RPMI7951 (cell line): ENCODE measurements around the gene CACNA2D2. TPM values are rescaled to one million over a fixed set of nuclear protein-coding genes. Genes with fewer than 3 reads are reported as not detected.

Source experiments
- DNase-seq: peaks from one replicate; pipeline ENCODE4 v3.0.0-alpha.2; 2012; ENCODE audit warnings: low read depth
- total RNA-seq: library from RNA; depleted of rRNA; stranded (reverse); fragments of >200 nt; shearing (Covaris generic); gene quantifications from 2 replicates; pipeline ENCODE4 v1.2.3, GENCODE V29; 2014

The CACNA2D2 gene
- total RNA-seq, 1 experiment from 2014 or later: under 0.01 TPM

DNA sequence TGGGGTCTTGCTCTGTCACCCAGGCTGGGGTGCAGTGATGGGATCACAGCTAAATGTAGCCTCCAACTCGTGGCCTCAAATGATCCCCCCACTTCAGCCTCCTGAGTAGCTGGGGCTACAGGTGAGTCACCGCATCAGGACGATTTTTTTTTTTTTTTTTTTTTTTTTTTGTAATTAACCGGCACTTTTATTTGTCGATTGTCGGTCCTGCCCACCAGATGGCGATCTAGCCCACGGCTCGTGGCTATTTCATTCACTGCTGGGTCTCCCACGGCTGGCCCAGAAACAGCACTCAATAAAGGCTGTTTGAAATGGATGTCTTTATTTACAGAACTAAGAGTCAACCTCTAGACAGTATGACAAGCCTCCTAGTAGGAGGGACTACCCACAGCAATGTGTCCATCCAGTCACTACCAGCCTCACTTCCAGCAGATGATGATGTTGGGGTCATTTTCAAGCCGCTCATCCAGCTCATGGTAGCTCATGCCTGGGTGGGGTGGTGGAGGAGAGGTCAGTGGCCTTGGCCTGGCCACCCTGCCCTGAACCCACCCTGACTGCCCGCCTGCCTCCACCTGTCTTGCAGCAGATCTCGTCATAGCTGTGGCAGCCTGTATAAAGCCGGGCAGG is 156.1 kb downstream of the CACNA2D2 start:
- DNase-seq: peak; percentile 73

DNA sequence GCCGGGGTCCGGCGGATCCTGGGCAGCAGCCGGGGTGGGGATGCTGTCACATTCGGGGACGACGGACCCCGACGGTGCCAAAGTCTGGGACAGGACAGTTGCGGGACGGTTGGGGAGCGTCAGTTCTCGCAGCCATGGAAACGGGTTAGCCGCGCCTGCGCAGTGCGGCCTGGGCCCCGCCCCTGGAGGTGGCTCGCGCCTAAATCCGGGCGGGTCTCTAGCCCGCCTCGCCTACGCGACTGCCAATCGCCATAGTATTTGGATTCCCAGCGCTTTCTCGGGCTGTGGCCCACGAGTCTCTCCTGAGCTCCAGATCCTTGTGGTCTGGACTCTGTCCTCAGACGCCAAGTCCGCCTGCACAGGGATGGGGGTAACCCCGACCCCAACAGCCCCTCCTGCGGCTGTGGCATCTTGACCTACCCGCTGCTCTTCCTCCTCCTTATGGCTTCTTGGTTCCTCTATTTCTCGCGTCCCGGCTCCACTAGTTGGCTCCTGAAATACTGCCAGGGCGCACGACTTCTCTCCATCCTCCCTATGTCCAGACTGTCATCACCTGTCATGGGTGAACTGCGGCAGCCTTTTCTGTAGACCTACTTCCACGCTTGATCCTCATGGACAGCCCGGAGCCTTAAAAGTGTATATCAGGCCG is 157.7 kb downstream of the CACNA2D2 start, which contains the start of gene ZMYND10:
ZMYND10 (minus strand) TSS at position 147 of the 649 bp plus-strand sequence. CDS start 153 bp downstream, outside the sequence.
- DNase-seq: peak; percentile 69

DNA sequence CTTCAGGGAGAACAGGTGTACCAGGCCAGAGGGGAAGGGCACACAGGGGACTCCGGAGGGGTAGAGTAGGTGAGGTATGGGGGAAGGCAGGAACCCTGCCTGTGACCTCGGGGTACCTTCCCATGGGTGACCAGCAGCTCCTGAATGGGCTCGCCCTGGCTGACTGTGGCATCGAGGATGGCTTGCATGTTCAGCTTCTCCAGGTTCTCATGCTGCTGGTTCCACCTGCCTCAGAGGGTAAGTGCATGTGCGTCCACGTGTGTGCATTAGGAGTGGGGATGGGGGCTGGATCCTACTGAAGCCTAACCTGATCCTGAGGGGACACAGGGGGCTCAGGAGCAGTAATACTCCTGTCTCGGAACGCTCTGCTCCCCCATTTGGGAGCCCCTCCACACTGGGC is 158.4 kb downstream of the CACNA2D2 start:
- DNase-seq: no peak

DNA sequence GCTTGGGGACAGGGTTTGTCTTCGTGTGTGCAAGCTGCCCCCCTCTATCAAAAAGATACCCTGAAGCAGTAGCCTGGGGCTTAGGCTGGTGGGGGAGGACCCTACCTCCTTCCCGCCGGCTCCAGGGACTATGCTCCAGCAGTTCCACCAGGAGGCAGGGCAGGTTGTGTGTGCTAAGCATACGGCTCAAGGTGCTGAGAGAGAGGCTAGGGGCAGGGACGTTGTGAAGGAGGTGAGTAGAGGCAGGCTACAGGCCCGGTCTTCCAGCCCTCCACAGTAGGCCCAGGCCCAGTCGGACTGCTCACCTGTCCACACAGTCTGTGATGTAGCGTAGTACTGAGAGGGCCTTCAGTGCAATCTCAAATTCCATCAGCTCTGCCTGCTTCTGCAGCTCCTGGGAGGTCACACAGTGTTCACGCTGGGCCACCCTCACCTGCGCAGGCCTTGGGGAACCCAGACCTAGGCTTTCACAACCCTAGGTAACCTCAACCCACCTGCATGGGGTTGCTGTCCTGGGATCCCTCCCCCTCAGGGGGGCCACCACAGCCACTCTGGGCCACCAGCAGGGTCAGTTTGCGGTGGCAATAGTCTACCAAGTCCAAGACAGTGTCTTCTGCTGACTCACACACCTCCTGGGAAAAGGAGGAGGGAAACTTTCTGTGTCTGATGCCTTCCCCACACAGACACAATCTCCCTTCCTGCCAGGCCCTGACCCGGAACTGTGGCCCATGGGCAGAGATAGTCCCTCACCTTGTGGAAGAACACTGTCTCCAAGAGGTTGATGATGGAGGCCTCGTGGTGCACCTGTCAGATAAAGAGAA is 160.4 kb downstream of the CACNA2D2 start:
- DNase-seq: no peak

DNA sequence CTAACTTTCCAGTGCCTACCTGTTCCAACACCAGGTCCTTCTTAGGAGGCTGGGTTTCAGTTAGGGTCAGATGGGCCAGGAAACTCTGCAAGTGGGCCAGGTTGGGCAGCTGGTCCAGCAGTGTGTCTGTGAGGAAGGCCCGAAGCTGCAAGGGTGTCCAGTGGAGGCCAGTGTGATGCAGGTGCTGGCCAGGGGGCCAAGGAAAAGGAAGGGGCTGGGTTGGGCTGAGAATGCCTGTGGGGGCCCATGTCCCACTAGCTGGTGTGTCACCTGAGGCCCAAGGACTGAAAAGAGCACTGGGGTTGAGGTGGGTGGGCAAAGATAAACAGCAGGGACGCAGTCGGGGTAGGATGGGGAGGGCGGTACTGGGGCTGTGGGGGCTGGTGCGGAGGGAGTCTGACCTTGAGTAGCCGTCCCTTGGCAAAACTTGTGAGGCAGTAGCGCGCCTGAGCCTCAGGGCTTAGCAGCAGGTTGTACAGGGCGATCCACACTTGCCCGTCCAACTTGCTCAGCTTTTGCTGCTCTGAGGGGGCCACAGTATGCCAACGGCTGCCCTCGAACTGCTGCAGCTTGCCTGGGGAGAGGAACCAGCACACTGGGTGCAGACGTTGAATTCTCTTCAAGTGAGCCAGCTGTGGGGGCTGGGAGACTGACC is 161.3 kb downstream of the CACNA2D2 start:
- DNase-seq: no peak

DNA sequence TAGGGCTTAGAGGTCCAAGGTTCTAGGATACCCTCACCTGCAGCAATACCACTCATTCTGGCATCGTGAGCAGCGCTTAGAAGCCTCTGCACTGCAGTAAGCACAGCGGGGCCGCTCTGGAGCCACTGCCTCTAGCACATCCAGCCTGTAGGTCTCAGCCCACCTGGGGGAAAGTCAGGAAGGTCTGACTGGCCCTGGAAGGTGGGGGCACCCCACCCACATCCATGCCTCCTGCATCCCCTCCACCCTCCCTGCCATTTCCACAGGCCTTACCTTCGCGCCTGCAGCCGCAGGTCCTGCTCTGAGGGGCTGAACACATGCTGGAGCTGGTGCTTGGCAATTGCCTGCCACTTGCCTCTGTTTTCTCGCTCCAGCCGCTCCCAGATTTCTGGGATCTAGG is 161.9 kb downstream of the CACNA2D2 start:
- no peak for DNase-seq

DNA sequence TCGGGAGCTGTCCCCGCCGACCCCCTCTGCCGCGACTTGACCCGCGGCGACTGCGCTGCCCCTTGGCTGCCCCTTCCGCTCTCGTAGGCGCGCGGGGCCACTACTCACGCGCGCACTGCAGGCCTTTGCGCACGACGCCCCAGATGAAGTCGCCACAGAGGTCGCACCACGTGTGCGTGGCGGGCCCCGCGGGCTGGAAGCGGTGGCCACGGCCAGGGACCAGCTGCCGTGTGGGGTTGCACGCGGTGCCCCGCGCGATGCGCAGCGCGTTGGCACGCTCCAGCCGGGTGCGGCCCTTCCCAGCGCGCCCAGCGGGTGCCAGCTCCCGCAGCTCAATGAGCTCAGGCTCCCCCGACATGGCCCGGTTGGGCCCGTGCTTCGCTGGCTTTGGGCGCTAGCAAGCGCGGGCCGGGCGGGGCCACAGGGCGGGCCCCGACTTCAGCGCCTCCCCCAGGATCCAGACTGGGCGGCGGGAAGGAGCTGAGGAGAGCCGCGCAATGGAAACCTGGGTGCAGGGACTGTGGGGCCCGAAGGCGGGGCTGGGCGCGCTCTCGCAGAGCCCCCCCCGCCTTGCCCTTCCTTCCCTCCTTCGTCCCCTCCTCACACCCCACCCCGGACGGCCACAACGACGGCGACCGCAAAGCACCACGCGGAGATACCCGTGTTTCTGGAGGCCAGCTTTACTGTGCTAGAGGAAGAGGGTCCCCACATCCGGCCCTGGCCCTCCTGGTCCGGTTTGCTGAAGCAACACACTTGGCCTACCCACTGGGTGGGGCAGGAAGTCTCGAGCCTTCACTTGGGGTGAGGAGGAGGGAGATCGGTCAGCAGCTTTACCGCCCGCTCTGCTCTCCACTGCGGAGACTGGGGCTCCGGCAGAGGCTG is 162.7 kb downstream of the CACNA2D2 start, which contains the start of gene RASSF1:
RASSF1 (minus strand) TSS at position 389 of the 882 bp plus-strand sequence; CDS start at position 358, 31 bp downstream.
- peak; percentile 81 for DNase-seq

DNA sequence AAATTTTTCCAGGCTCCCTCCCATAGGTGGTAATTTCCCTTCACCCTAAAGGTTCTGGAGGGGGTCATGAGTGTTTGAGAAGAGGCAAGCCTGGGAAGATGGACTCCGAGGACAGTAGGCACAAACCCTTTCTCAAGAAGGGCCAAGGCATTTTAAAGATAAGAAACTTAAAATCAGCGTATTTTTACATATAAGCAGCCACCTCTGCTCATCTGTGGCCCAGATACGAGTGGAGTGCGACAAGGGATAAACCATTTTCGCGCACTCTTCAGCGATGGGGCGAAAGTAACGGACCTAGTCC is 163.3 kb downstream of the CACNA2D2 start:
- no peak for DNase-seq

DNA sequence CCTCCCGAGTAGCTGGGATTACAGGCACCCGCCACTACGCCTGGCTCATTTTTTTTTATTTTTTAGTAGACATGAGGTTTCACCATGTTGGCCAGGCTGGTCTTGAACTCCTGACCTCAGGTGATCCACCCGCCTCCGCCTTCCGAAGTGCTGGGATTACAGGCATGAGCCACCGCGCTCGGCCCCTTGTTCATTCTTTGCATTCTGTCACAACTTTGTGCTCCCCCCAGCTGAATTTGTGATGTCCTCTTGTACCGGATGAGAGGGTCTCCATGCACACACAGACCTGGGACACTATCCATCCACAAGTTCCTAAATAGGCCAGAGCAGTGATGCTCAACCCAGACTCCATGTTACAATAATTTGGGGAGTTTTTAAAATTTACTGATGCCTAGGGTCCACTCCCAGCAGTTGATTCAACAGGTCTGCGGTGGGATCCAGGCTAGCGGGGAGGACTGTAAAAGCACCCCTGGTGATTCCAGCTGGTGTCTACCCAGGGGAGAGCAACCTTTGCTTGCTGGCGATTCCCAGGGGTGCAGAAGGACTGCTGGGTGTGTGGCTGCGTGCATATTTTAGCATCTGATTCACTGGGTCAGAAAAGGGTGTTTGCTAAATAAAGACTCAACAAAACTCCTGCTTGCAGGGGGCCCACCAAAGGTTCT is 163.8 kb downstream of the CACNA2D2 start:
- peak; percentile 42 for DNase-seq

DNA sequence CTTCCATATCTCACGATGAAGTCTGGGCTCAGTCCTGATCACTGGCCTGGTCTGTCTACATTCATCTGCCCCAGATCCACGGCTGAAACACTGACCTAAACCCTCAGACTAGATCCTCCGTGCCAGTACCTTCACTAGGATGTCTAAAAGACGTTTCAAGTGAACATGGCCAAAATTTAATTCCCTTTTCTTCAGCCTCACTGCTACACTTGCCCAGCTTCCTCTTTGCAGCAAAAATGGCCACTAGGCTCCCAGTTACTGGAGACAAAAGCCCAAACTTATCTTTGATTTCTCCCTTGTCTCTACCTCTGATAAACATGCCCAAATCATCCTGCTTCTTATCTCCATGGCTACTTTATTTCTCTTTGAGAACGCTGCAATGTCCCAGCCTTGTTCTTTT is 164.5 kb downstream of the CACNA2D2 start:
- no peak for DNase-seq

DNA sequence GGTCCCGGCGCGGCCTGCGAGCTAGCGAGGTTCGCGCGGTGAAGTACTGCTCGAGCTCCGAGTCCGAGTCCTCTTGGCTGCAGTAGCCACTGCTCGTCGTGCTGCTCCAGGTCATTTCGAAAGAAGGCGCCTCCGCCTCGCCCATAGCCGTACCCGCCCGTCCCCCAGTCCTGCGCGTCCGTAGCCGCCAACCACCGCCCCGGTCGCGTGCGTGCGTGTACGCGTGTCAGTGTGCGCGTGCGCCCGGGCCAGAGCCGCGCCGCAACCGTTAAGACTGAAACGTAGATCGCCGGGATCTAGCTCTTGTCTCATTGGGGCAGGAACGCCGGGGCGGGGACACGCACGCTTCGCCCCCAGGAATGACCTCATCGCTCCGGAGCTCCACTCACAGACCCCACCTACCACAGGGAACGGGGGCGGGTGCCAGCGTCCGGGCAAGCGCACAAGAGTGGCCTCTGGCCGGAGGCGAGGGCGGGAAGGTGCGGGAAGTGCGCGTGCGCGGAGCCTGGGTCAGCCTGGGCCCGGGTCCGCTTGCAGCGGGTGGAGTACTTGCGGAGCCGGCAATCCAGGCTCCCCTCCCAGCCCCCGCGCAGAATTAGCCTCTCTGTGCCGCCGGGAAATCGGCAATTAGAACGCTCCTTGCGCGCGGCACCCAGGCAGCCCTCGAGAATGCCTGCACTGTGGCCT is 166.1 kb downstream of the CACNA2D2 start:
- DNase-seq: peak; percentile 99

DNA sequence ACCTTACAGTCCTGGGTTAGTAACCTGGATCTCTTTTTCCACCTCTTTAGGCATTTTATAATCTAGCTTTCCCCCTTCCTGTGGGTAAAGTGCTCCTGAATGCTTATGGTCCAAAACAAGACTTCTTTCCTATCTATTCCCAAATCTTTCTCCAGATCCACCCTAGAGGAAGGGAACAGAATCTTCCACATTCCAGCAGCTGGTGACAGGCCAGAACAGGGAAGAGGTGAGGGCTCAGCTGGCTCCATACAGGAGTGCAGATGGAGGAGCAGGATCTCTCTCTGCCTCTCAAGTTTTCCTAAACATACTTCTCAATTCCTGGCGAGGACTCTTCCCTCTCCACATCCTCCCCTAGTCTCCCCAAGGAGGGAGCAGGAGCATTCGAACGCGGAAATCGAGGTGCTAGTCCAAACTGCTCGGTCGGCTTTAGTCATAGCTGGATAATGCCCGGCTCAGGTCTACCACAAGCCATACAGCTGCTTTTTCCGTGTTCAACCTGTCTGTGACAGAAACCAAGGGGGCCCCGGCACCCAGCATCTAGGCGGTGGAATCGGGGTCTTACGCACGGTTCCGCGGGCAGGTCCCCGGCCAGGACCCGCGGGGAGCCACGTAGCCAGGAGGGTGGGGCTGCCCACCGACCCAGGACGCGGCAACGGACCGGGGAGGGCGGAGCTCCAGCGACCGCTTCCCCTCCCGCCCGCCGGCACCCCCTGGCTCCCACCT is 166.8 kb downstream of the CACNA2D2 start:
- peak; percentile 38 for DNase-seq

DNA sequence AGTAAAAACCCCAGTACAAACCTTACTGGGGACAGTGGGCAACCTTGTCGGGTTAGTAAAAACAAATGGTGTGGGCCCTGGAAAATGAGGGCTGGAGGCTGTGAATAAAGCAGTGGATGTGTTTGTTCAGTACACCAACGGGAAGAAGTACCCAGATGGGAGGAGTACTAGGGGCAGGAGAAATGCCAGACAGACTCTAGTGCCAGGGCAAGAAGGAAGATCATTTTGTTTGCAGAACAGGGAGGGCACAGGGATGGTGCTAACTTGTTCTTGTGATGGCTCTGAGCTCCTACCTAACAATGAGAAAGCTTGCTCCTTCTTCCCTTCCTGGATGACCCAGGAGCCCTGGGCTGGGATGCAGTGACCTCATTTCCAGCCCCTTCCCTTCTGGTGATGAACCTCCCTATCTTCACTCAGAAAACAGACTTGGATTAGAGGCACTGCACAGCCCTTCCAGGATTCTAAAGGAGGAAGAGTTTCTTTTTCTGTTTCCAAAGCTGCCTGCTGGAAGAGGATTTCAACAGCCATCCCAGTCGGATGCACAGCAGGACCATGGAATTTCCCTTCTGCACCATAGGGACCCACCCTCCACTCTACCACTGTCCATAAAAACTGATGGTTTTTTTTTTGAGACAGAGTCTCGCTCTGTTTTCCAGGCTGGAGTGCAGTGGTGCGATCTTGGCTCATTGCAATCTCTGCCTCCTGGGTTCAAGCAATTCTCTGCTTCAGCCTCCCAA is 168.9 kb downstream of the CACNA2D2 start:
- DNase-seq: no peak

DNA sequence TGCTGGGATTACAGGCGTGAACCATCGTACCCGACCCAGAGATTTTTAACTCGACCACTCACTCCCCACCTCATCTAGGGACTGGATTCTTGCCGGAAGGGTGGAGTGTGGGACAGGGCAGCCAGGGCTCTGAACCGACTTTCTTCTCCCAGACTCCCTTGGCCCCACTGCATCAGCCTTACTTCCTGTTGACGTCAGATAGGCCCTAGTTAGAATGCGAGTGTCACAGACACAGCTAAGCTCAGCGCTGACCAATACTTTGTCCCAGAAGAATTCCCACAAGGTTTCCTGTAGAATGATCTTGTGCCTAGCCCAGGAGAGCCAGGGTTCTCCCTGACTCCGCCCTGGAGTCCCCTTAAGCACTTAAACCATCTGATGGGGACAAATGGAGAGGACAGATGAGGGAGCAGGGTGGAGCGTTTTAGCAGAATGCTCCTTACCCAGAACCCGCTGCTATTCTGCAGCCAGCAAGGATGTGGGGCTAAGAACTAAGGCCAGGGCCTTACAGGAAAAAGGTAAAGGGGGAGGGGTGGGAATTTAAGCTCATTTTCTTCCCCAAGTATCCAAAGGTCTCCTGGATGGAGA is 169.6 kb downstream of the CACNA2D2 start:
- DNase-seq: peak; percentile 28

DNA sequence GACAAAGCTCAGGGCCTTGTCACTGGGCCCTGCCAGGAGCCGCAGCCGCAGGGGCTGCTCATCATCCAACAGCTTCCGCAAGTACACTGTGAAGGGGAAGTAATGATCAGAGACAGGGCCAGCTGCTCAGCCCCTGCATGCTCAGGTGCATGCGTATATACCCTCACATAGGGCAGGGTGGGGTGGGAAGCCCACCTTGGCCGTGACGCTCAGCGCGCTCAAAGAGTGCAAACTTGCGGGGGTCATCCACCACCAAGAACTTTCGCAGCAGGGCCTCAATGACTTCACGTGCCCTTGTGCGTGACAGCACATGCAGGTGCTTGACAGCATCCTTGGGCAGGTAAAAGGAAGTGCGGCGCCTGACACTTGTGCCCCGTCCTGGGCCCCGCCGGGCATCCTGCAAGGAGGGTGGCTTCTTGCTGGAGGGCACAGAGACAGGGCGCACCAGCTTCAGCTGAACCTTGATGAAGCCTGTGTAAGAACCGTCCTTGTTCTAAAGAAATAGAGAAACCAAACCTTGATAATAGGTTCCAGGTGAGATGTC is 172.0 kb downstream of the CACNA2D2 start:
- DNase-seq: no peak

DNA sequence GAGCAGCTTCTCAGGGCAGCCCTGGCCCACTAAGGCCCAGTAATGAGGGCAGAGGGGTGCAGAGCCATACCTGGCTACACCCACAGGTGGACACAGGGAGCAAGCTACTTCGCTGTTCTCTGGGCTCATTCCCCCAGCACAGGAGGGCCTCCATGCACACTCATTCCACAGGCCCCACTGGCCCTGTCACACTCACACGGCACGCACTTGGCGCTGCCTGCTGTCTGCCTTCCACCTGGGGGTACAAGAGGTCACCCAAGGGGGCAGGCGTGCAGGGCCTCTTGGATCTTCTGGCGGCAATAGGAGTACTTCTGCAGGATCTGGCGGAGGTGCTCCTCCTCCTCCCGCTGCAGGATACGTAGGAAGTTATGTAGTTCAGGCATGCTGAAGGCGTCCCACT is 173.1 kb downstream of the CACNA2D2 start:
- DNase-seq: no peak

DNA sequence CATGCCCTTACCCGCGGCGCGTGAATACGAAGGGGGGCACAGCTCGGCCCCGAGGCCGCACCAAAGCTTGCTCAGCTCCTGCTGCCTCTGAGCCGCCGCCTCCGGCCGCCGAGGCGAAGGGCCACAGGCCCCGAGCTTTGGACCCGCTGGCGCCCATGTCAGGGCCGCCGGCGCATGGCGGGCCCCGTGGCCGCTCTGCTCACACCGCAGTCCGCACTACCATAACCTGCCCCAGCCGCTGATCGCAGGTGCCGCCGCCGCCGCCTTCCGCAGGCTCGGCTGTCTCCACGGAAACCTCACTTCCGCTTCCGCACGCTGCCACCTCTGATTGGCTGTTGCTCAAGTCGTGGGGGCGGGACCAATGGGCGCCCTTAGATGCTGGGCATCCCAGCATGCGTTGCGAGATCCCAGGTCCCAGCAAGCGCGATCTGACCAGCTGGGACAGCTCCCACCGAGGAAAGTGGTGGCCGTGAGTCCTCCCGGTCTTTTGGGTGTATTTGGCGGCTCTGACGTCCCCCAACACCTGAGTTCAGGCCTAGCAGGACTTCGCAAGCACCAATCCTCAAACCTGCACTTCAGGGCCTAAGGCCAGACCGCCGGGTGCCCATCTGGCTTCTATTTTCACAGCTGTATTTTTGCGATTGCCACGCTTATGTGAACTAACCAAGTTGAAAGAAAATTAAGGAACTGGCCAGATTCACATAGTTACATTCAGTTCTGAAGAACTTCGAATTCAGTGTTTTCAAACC is 175.3 kb downstream of the CACNA2D2 start, which contains the start of gene TUSC2:
TUSC2 (minus strand) TSS at position 281 of the 749 bp plus-strand sequence; CDS start at position 157, 124 bp downstream.
- DNase-seq: peak; percentile 96
